Measurements from ENCODE around the gene CPLX1.

- TF ChIP-seq POLR2AphosphoS5 (IDR thresholded peaks at IDR 0.05) (no peak), CTCF (IDR thresholded peaks at IDR 0.05) (no peak)
These were observed 11.8 kb upstream of the CPLX1 start for GRCh38 chr4:837772-838171.

All from gastroesophageal sphincter (tissue), 3 donors.